ENCODE results near the gene ADAM12. TPM values are rescaled to one million over a fixed set of nuclear protein-coding genes. Genes with fewer than 3 reads are reported as not detected.

Gene ADAM12
- total RNA-seq, 1 experiment from 2014 or later: 0.24 TPM

GRCh38 chr10:126407831-126408230 lies 19.6 kb upstream of the ADAM12 start:
- H4K5ac ChIP-seq (ENCODE audit: insufficient read length, low read depth, low read length): no peak overlapping the region
- no peak overlapping the region for H3K4me3 Mint-ChIP-seq
- H3K27me3 ChIP-seq (ENCODE audit: insufficient read depth, low read length): no peaks in the 10 kb centered on the region
- TF ChIP-seq CTCF (conservative IDR thresholded peaks at IDR 0.05): no peak
- H3T11ph ChIP-seq (ENCODE audit: low read length): no peak overlapping the region
- no peaks in the 10 kb centered on the region for H3K23me2 ChIP-seq (ENCODE audit: insufficient read length, low read depth, low read length, poor library complexity, severe bottlenecking)
- H2BK120ac ChIP-seq (ENCODE audit: low read depth, low read length, poor library complexity, severe bottlenecking): no peak overlapping the region
- WGBS (ENCODE audit: extremely low coverage, insufficient read length, low lambda C conversion rate): no CpG with 5 or more reads among the region's 2 CpGs
- peaks cover 5% of the 10 kb centered on the region; the same call in 1 of the 2 replicates for H3K4me1 ChIP-seq (ENCODE audit: insufficient read depth, low read length)
- H3K79me2 ChIP-seq (ENCODE audit: insufficient read depth, low read length): no peaks in the 10 kb centered on the region
- H3K4me1 Mint-ChIP-seq: peaks cover 11 to 17% of the 10 kb centered on the region in 2 experiments
- H2AK5ac ChIP-seq (ENCODE audit: insufficient read length, low read length): no peak overlapping the region
- H2AFZ ChIP-seq (ENCODE audit: low read length): no peak overlapping the region
- H4K8ac ChIP-seq (replicated peaks; ENCODE audit: insufficient read length, low read depth, low read length): no peak overlapping the region
- H3K79me1 ChIP-seq (ENCODE audit: insufficient read depth, low read depth, low read length, poor library complexity, severe bottlenecking): no peaks in the 10 kb centered on the region
- H3K36me3 Mint-ChIP-seq (ENCODE audit: insufficient read depth in 1 of 3, low read depth in 3 of 3): no peaks in the 10 kb centered on the region; a peak in 2 of 7 replicates
- no peak overlapping the region for H3K18ac ChIP-seq (ENCODE audit: insufficient read length, low read depth, low read length)
- H3K56ac ChIP-seq (ENCODE audit: insufficient read length, low read depth, low read length): no peak overlapping the region
- H3K9ac ChIP-seq (ENCODE audit: extremely low read depth, insufficient read length, low read length): no peak overlapping the region
- no peak overlapping the region for H2BK20ac ChIP-seq (ENCODE audit: low read depth, low read length, poor library complexity, severe bottlenecking)
- no peak overlapping the region for H3K23ac ChIP-seq (ENCODE audit: insufficient read length, low read depth, low read length)
- no peak overlapping the region for H3K14ac ChIP-seq (ENCODE audit: insufficient read depth, low read length)
- H3K27me3 Mint-ChIP-seq (ENCODE audit: low read depth): no peaks in the 10 kb centered on the region
- H3K9me3 Mint-ChIP-seq: peaks cover 2 to 4% of the 10 kb centered on the region in 2 experiments; a peak in 2 of 5 replicates
- no peak for DNase-seq
- no peak overlapping the region for H3K27ac ChIP-seq (ENCODE audit: insufficient read length, low read depth, low read length)
- H2BK5ac ChIP-seq (ENCODE audit: insufficient read length, low read length): no peak overlapping the region
- H3K4ac ChIP-seq (ENCODE audit: low read depth, low read length): no peak overlapping the region
- no peak overlapping the region for H2BK15ac ChIP-seq (ENCODE audit: low read depth, low read length)
- no peaks in the 10 kb centered on the region for H4K20me1 ChIP-seq (ENCODE audit: control insufficient read depth, insufficient read depth, insufficient read length)
- H2BK12ac ChIP-seq (ENCODE audit: insufficient read length, low read depth, low read length): no peak overlapping the region
- no peak overlapping the region for H3K27ac Mint-ChIP-seq
- H3K9me3 ChIP-seq (ENCODE audit: control insufficient read depth, low read depth, low read length): no peaks in the 10 kb centered on the region
- no peak overlapping the region for H3K4me2 ChIP-seq (ENCODE audit: insufficient read depth, insufficient read length, low read length)
- no peak overlapping the region for H4K91ac ChIP-seq (ENCODE audit: insufficient read length, low read depth, low read length)

Measured in H9 (cell line).